GM19025 (cell line): ENCODE data around the gene ENPP1.

Source experiments
- ATAC-seq: cut with Tn5 transposase; IDR thresholded peaks from one replicate; pipeline ENCODE4 v1.9.1; 2021; ENCODE audit warnings: mild to moderate bottlenecking, low read depth, moderate library complexity; ENCODE audit not compliant: unreplicated experiment

Gene ENPP1

DNA sequence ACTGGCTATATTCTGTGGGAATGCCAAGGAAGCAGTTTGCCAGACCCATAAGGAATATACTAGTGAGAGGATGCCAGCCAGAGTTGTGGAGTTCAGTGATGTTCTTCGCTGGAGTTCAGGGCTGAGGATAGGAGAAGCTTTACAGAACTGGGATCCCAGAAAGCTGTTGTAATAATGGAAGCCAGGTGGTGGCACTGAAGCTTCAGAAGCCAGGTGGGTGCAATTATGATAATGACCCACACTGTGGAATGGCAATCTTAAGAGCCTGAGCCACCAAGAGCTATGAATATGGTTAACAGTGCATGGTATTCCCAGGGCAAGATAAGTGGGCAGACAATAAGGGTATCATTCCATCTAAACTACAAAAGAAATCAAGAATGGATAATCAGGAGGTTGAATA, 25.1 kb upstream of the ENPP1 start:
- no peak for ATAC-seq

GRCh38 chr6:131784561-131784960, 23.3 kb upstream of the ENPP1 start:
- no peak for ATAC-seq

GRCh38 chr6:131787079-131787478, 20.7 kb upstream of the ENPP1 start:
- ATAC-seq: no peak

DNA sequence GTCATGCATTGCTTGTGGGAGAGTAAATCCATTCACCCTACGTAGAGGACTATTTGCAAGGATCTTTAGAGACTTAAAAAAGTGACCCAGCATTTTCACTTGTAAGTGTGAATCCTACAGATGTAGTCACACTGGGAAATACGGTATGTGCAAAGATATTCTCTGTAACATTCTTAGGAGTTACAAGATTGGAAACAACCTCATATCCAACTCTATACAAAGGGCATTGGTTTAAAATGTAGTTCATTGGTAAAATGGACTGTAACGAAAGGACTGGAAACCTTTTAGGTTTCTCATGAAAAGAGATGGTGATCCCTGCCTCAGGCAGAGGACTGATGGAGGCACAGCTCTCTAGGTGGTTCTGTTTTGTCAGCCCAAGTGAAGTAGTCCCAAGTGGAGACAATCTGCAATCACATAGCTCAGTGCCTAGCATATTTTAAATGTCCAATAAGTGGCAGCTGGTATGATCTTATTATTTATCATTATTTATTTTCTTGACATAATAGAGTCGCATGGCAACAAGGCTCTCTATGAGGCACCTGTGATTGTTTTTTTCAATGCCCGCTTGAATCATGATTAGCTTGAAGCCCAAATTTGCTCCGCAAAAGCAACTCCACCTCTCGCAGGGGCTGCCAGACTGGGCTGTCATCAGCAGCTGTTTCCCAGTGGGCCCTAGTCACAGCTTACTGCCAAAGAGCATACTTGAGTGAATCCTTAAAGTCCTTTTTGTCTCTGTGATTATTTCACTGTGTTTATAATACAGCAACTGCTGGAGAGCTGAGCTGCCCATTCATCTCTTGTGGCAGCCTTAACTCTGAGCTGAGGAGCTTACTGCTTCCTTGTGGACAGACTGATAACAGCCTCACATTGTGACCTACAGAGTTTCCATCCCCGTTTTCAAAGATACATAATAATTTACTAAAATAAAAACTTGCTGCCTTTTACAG, 19.8 kb upstream of the ENPP1 start:
- no peak for ATAC-seq

GRCh38 chr6:131789219-131789618, 18.6 kb upstream of the ENPP1 start:
- no peak for ATAC-seq

DNA sequence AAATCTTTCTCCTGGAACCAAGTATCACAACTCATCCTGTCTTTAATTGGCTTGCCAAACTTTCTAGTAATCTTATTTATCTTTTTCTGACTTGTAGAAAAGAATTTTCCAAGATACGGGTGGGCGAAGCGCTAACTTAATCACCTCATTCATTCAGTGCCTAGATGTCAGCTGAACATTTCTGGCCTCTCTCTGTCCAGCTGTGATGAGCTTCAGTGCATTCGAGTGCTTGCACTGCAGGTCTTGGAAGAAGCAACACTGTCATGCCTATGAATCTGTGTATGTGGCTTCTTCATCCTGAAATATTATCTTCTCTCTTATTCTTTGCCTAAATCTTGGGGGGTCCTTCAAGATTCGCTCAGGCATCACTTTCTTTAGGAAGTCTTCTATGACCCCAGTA, 16.3 kb upstream of the ENPP1 start:
- no peak for ATAC-seq

DNA sequence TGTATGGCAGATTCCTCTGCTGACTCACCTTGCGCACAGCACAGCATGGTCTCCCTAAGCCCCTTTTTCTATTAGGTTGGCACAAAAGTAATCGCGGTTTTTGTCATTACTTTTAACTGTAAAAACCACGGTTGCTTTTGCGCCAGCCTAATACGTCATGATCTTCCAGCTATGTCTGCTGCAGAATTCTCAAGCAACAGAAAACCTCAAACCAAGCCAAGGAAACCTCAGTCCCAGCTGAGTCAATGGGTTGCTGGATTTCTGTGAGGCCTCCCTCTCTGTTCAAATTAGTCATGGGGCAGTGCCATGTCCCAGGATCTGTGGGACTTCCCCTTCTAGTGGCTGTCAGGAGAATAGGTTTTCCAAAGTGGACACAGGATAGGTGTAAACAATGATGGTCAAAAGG, 15.7 kb upstream of the ENPP1 start:
- ATAC-seq: no peak

DNA sequence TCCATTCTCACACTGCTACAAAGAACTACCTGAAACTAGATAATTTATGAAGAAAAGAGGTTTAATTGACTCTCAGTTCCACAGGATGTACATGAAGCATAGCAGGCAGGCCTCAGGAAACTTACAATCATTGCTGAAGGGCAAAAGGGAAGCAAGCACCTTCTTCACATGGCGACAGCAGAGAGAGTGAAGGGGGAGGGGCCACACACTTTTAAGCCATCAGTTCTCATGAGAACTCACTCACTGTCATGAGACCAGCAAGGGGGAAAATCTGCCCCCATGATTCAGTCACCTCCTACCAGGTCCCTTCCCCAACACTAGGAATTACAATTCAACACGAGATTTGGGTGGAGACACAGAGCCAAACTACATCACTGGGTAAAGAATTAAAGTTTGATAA, 12.5 kb upstream of the ENPP1 start:
- no peak for ATAC-seq

DNA sequence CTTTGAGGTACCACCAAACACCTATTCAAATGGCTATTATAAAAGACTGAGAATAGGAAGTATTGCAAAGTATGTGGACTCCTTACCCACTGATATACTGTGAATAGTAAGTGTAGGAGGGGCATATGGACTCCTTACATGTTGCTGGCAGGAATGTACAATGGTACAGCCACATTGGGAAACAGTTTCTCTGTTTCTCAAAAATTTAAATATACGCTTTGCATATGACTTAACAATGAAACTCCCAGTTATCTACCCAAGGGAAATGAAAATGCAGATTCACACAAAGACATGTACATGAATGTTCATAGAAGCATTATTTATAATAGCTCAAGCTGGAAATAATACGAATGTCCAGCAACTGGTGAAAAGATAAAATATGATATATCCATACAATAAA, 5.5 kb upstream of the ENPP1 start:
- ATAC-seq: no peak

DNA sequence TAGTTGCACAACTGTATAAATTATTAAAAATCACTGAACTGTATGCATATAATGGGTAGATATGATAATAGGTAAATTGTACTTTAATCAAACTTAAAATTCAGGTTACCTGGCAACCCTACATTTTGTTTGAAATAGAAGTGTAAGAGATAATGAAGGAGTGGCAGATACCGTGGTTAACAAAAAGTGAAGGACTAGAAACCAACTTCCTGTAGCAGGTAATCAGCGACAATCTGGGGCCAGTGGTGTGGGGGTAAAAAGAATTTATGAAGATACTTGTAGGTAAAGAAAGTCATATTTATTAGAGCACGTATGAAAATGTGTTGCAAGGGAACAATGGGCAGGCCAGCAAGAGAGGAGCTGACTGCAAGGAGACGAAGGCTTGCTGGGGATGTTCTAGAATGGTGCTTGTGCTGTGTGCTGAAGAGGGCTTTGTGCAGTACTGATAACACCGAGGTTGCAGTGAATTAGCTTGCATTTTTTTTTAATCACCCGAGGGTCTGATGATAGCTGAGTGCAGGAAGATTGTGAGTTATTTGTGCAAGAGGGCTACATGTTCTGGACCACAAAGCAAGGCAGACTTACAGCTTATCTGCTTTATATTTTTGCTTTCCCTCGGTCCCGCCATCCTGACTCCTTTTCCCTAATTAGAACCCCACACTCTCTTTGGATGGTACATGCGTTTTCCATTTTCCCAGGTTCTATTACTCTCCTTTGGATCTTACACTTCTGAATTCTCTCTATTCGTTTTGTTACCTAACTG, 4.6 kb upstream of the ENPP1 start:
- ATAC-seq: no peak

DNA sequence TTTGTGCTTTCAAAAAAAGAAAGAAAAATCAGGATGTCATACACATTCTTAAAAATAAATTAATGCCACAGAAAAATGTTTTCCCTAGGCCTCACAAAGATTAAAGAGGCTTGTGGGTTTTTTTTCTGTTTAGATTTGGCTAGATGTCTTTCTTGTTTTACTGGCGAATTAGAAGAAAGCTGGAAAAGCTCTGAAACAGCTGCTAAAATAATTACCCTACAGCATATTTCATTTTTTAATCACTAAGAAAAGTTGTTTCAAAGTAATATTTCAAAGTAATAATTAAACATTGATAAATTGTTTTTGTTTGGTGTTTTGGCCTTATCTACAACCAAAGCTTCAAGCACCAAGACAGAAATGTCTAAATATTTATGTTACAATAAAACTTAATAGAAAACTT, 3.7 kb upstream of the ENPP1 start:
- no peak for ATAC-seq

GRCh38 chr6:131807321-131807643, 538 bp upstream of the ENPP1 start:
- ATAC-seq: no peak

DNA sequence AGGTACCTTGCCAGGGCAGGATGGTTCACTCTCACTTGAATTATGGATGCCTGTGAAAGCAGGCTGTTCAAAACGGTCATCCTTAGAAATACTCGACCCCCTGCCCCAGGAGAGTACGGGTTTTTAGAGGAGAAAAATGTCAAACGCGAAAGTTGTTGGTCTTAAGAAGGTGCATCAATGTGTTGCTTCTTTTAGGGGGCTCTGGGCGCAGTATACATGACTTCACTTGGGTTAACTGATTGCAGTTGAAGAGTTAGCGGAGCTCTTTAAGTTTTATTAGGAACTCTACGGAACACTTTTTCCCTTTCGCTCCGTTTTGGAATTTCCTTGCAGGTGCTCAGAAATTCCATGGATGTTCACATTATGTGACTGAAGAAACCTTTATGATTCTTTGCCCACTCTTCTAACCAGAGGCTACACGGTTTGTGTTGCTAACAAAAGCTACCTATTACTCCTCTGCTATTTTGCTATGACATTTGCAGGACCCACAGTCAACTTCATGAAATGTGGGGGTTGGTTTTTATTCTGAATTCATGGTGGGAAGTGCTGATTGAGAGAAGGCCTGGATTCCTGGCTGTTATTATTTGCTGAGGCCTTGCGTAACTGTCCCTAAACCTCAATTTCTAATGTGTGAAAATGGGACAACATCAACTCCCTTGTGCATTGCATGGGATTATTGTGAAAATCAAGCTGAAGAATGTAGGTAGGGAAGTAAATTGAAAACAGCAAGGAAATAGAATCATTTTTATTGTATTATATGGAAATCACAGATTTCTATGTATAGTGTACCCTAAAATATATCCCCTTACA, 845 bp downstream of the ENPP1 start:
- no peak for ATAC-seq

DNA sequence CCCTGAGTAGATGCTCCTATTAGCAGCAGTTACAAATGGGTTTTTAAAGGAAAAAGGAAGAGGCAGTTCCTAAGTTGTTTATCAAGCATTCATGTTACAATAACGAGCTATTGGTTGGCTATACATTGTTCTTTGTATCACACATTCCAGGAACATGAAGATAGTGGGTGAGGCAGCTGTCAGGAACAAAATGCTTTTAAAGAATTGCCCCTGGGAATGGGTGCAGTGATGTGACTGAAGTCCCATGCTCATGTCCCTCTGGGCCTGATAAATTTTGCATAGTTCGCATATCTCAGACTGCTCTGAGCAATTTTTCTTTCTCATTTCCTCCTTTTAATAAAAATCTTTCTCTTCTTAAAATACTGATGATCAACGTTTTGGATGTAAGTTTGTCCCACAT, 3.7 kb downstream of the ENPP1 start:
- ATAC-seq: no peak

DNA sequence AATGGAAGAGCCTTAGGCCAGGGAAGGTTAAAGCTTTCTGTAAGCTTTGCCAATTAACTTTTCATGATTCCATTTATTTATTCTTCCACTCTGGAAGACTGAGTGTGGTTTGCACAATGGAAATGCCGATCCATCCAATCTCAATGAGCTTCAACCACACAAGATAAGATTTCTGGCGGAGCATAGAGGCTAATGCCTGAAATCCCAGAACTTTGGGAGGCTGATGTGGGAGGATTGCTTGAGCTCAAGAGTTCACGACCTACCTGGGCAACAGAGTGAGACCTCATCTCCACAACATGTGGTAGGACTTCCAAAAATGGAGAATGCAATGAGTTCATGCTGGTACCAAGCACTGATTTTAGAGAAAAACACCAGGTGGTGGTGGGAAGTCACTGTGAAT, 6.2 kb downstream of the ENPP1 start:
- ATAC-seq: no peak

GRCh38 chr6:131816869-131817268, 9.0 kb downstream of the ENPP1 start:
- ATAC-seq: no peak

DNA sequence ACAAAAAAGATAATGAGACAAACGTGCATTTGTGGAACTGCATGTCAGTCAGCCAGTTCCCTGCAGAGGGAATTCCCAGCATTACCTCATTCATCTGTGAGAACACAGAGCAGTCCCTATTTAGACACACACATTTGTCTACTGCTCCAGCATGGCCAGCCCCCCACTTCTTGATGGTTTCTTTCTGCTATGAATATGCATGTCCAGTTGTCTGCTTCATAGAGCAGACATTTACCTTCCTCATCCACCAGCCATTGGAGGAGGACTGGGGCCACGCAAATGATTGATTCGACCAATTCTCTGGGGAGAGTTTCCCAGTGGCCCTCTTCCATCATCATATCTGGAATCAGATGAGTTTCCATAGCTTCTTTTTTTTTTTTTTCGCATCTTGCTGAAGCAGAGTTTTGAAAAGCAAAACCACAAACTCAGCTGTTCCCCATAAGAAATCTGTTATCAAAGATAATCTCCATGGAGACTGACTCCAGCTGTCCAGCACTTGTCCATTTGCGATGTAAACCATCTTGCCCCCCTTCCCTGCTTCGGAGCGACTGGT, 11.8 kb downstream of the ENPP1 start:
- ATAC-seq: no peak

- ATAC-seq: no peak
Measured at GRCh38 chr6:131821010-131821807, 13.4 kb downstream of the ENPP1 start.

DNA sequence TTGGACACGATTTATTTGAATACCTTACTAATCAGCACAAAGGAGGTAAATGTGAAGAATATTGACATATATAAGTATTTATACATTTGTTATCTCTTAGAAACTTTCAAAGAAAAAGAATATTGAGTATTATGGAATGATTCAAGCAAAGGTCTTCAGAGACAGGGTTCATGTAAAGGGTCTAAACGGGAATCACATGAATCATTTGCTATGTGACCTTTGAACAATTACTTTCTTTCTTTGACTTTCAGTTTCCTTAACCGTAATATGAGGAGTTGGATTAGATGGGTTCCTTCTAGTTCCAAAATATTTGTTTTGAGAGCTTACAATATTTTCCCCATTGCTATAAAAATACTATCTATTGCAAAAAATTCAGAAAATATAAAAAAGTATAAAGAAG, 14.3 kb downstream of the ENPP1 start:
- no peak for ATAC-seq

DNA sequence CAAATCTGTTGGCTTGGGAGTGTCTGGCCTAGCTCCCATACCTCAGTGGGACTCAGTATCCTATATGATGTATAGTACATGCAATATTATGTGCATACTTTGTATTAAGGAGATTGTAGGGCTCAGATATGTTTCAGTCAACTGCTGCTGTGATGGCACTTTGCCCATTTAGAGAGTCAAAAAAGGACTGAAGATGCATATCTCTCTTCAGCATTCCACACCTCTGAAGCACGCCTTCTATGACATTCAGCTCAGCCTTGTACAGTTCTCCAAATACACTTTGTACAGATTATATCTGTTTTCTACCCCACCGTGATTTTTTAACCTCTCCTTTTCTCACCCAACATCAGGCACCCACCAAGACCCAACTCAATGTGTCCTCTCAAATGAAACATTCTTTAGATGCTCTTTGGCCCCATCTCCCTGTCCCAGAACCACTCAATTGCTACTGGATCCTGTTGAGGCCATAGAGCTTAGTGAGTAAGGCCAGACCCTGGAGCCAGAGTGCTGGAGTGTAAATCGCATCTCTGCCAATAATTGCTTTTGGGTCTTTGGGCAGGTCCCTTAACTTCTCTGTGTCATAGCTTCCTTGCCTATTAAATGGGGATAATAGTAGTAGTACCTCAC, 15.6 kb downstream of the ENPP1 start:
- ATAC-seq: no peak
